Esophagus muscularis mucosa (tissue), 4 donors: Measurements from ENCODE around the gene PLEK.

Source experiments
- CTCF ChIP-seq, 3 experiments: fragments of 200-600 bp in 2 of 3; fragments of 450-650 bp in 1 of 3; sonication (generic) in 2 of 3; IDR thresholded peaks; one replicate each; pipeline ENCODE4 v1.5.1; 2017 to 2019; ENCODE audit warnings: antibody characterized with exemption in 3 of 3, mild to moderate bottlenecking in 2 of 3, moderate library complexity in 1 of 3
- EP300 ChIP-seq: sonication (generic); formaldehyde crosslinking; IDR thresholded peaks from one replicate; pipeline ENCODE4 v1.6.1; 2017; ENCODE audit warnings: antibody characterized with exemption
- POLR2AphosphoS5 ChIP-seq, 2 donors: sonication (generic); formaldehyde crosslinking; IDR thresholded peaks; one replicate each; pipeline ENCODE4 v1.6.1; 2017; ENCODE audit warnings: antibody characterized with exemption in 2 of 2

- no peak for TF ChIP-seq POLR2AphosphoS5 (IDR thresholded peaks at IDR 0.05)
- TF ChIP-seq CTCF (IDR thresholded peaks at IDR 0.05): no peak
- no peak for TF ChIP-seq EP300
Measured at GRCh38 chr2:68414452-68414851, 49.4 kb downstream of the PLEK start.
